ENCODE results near the gene LTC4S.

LTC4S gene

DNA sequence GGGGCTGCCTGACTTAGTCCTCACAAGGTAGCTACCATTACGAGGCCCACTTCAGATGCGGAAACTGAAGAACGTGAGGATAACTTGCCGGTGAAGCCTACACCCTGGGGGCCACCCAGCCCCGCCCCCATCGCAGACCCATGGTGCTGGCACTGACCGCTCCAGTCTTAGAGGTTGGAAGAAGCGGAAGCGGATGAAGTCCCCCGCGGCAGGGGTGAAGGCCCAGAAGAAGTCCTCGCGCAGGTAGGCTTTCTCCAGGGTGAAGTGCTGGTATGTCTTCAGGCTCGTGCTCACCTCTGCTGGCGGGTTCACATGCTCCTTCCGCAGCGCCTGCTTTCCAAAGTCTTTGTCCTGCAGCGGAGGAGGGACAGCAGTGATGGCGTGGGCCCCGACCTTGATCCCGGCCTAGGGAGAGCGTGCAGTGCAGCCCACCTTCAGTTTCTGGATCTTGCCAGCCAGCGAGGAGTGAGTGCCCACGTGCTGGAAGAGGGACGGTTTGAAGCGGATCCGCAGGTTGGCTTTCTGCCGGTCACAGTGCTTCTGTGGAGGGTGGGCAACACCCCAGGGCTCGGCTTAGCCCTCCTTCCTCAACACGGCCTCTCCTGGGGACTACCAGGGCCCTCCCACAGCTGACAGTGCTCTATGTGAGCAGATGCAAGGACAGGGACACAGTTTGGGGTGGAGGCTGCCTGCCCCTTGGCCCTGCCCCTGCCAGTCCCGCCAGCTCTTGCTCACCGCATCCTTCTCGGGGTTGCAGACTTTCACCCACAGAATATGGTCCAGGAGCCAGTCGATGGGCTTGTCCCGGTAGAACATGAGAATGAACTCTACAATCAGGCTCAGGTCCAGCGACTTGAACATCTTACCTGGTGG lies 5.2 kb downstream of the LTC4S start:
- DNase-seq (ENCODE audit: low read depth), result no peak

DNA sequence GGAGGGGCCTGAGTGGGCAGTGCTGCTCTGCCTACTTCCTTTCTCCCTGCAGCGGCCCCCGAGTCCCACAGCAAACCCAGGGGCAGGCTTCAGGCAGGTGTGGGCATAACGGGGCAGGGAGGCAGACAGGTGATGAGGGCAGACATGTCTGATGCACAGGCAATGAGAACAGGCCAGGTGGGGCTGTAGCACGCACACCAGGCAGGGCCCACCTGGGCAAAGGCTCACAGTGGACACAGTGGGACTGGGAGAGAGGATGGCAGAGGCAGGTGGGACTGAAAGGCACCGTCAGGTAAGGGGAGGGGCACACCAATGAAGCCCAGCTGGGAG lies 5.8 kb downstream of the LTC4S start:
- no peak for TF ChIP-seq CTCF (conservative IDR thresholded peaks at IDR 0.05; ENCODE audit: control insufficient read depth, insufficient read depth, low read depth, low read length)

More for the DNA sequence above, 5.2 kb downstream of the LTC4S start:
- H3K4me3 ChIP-seq (ENCODE audit: control insufficient read depth, low read depth, low read length), result no peak overlapping the region
- no peak for TF ChIP-seq CTCF (conservative IDR thresholded peaks at IDR 0.05; ENCODE audit: control insufficient read depth, insufficient read depth, low read depth, low read length)

DNA sequence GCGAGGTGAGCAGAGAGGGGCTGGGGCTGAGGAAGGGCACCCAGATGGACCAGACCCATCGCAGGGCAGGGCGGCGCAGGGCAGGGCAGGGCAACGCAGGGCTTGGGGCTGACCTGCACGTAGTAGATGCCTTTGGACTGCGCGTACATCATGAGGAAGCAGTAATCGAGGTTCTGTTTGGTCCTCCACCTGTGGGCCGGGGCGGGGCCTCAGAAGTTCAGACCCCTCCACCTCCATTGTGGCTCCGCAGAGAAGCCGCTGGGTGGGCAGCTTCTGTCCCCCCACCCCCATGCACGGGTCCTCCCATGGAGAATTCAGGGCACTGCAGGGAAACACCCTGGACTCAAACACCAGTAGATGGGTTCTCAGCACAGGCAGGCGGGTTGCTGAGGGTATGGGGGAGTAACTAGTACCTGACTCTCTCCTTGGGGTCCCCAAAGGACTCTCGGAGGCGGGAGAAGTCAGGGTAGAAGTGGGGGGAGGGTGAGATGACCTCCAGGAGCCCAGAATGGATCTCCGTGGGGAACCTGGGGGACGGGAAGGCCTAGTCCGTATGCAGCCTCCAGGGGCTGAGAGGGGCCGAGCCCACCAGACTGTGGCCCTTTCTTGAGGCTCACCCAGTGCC lies 6.4 kb downstream of the LTC4S start:
- DNase-seq (ENCODE audit: low read depth), result no peak
- TF ChIP-seq CTCF (conservative IDR thresholded peaks at IDR 0.05; ENCODE audit: control insufficient read depth, insufficient read depth, low read depth, low read length), result no peak
- H3K4me3 ChIP-seq (ENCODE audit: control insufficient read depth, low read depth, low read length), result no peak overlapping the region

More for the DNA sequence above, 5.8 kb downstream of the LTC4S start:
- no peak for DNase-seq (ENCODE audit: low read depth)
- no peak overlapping the region for H3K4me3 ChIP-seq (ENCODE audit: control insufficient read depth, low read depth, low read length)

- TF ChIP-seq CTCF (conservative IDR thresholded peaks at IDR 0.05; ENCODE audit: control insufficient read depth, insufficient read depth, low read depth, low read length), result no peak
- no peak overlapping the region for H3K4me3 ChIP-seq (ENCODE audit: control insufficient read depth, low read depth, low read length)
- no peak for DNase-seq (ENCODE audit: low read depth)
These were observed 7.0 kb downstream of the LTC4S start for GRCh38 chr5:179800696-179801201.

GRCh38 chr5:179801304-179802206 lies 7.8 kb downstream of the LTC4S start:
- no peak overlapping the region for H3K4me3 ChIP-seq (ENCODE audit: control insufficient read depth, low read depth, low read length)
- peak; percentile 51 for TF ChIP-seq CTCF (conservative IDR thresholded peaks at IDR 0.05; ENCODE audit: control insufficient read depth, insufficient read depth, low read depth, low read length)
- peak; percentile 64 for DNase-seq (ENCODE audit: low read depth)

- DNase-seq (ENCODE audit: low read depth), result no peak
- no peak overlapping the region for H3K4me3 ChIP-seq (ENCODE audit: control insufficient read depth, low read depth, low read length)
- no peak for TF ChIP-seq CTCF (conservative IDR thresholded peaks at IDR 0.05; ENCODE audit: control insufficient read depth, insufficient read depth, low read depth, low read length)
These were observed 8.6 kb downstream of the LTC4S start for GRCh38 chr5:179802207-179802883.
